Dendritic cell treated with granulocyte-macrophage colony-stimulating factor and Interleukin-4, amounts not matched to agents 40 ng/mL and 50 ng/mL, for 4 days (primary cell): Measurements from ENCODE around the gene LENG9.
"Not testable (repeated sequence)": the region's sequence is repeated elsewhere in the genome, so short reads cannot be mapped to it uniquely, and the experiment has no call there.

ENCODE experiments used
- H3K27ac Mint-ChIP-seq: one replicate; pipeline ENCODE4 v1.8.0; 2022; ENCODE audit warnings: mild to moderate bottlenecking, mixed read lengths
- H3K27me3 Mint-ChIP-seq: one replicate; pipeline ENCODE4 v1.8.0; 2022; ENCODE audit warnings: mild to moderate bottlenecking, mixed read lengths
- H3K36me3 Mint-ChIP-seq: one replicate; pipeline ENCODE4 v1.8.0; 2022; ENCODE audit warnings: low read depth, mixed read lengths
- H3K4me1 Mint-ChIP-seq: one replicate; pipeline ENCODE4 v1.8.0; 2022; ENCODE audit warnings: low read depth, mixed read lengths
- H3K4me3 Mint-ChIP-seq: one replicate; pipeline ENCODE4 v1.8.0; 2022; ENCODE audit warnings: mild to moderate bottlenecking, moderate library complexity, mixed read lengths
- H3K9me3 Mint-ChIP-seq: one replicate; pipeline ENCODE4 v1.8.0; 2022; ENCODE audit warnings: mixed read lengths
- intact Hi-C: fragments of 100-400 bp; cut with micrococcal nuclease; formaldehyde crosslinking; loops from one replicate; pipeline ENCODE4 v1.15.0; 2022

LENG9 gene

DNA sequence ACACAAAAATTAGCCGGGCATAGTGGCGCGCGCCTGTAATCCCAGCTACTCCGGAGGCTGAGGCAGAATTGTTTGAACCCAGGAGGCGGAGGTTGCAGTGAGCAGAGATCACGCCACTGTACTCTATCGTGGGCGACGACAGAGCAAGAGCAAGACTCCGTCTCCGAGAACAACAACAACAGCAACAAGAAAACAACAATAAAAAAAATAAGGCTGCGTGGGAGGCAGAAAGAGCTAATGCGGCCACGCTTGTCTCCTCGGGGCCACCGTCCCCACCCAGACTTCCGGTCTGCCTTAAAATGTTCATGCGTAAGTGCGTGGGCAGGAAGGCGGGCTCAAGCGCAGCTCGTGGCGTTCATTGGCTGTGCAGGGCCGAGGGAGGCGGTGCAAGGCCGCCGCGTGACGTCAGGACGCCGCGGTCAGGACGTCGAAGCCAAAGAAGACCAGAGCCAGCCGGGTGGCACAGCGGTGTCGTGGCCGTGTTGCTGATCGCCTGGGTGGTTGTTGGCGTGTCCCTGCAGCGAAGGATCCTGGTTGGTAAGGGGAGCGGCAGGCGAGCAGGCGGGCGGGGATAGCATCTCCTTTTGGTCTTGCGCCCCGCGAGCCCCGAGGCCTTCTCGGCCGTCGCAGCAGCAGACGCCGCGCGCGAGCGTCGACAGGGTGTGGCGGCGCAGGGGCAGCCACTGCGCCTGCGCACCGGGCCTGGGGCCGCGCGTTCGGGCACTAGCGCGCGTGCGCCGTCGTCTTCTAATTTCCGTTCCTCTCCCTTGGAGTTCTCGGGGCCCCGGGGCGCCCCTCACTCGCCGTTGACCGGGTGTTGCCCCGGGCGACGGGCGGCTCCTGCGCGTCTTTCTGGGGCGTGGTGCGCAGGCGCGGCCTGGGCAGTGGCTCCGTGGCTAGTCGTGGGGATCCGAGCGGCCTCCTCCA, 14.5 kb downstream of the LENG9 start, which contains the start of gene LENG8:
TSS of gene LENG8 (plus strand) at position 426 of the 927 bp plus-strand sequence. CDS start 2,146 bp downstream, outside the sequence.
- H3K4me3 Mint-ChIP-seq: peak within 1 kb of the TSS; percentile 96
- intact Hi-C loops: loop anchor here (1.0 kb wide), 1 partner anchor 13 kb away; no protein-coding TSS in a partner anchor
- peaks cover 52% of the 10 kb centered on the region for H3K4me1 Mint-ChIP-seq
- H3K27me3 Mint-ChIP-seq: no peaks in the 10 kb centered on the region
- no peaks in the 10 kb centered on the region for H3K9me3 Mint-ChIP-seq
- peaks cover 83% of the 10 kb centered on the region for H3K36me3 Mint-ChIP-seq
- H3K27ac Mint-ChIP-seq: peak within 1 kb of the TSS; percentile 96

DNA sequence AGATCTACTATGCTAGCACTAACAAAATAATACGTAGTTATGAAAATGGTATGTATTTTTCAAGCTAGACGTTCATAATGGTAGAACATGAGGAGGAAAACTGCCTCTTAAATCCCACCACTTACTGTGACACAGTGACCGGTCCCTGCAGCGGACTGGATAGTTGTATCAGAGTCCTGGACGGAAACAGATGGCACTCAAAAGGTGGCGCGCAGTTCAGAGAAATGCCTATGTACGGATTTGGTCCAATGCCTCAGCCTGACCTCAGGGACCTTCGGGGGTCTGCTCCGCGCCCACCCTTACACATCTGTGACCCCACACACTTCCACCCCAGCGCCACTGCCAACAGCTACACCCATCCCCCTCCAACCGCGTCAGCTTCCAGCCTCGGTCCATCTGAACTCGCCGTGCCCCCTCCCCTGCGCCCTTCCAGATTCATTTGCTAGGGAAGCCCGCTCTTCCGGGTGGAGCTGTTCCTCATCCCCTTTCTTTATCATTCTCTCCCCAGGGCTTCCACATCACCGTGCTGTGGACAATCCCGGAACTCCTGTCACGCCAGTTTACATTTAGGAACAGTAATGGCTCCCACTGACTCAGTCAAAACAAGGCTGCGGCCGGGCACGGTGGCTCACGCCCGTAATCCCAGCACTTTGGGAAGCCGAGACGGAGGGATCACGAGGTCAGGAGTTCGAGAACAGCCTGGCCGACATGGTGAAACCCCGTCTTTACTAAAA, 15.4 kb downstream of the LENG9 start:
- H3K27me3 Mint-ChIP-seq: no peaks in the 10 kb centered on the region
- intact Hi-C loops: loop anchor here (1.0 kb wide), 1 partner anchor 14 kb away; no protein-coding TSS in a partner anchor
- H3K27ac Mint-ChIP-seq: peak overlapping the region; percentile 96
- H3K4me3 Mint-ChIP-seq: peak overlapping the region; percentile 96
- peaks cover 46% of the 10 kb centered on the region for H3K4me1 Mint-ChIP-seq
- no peaks in the 10 kb centered on the region for H3K9me3 Mint-ChIP-seq
- peaks cover 78% of the 10 kb centered on the region for H3K36me3 Mint-ChIP-seq

DNA sequence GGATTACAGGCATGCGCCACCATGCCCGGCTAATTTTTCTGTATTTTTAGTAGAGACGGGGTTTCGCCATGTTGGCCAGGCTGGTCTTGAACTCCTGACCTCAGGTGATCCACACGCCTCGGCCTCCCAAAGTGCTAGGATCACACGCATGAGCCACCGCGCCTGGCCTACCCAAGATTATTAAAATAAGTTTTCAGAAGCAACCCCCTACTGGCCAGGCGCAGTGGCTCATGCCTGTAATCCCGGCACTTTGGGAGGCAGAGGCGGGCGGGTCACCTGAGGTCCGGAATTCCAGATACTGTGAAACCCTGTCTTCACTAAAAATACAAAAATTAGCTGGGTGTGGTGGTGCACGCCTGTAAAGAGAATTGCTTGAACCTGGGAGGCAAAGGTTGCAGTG, 17.2 kb downstream of the LENG9 start:
- H3K27me3 Mint-ChIP-seq, intact Hi-C loops, H3K9me3 Mint-ChIP-seq, H3K4me3 Mint-ChIP-seq, H3K27ac Mint-ChIP-seq: not testable (repeated sequence)
- peaks cover 35% of the 10 kb centered on the region for H3K4me1 Mint-ChIP-seq
- H3K36me3 Mint-ChIP-seq: peaks cover 78% of the 10 kb centered on the region

DNA sequence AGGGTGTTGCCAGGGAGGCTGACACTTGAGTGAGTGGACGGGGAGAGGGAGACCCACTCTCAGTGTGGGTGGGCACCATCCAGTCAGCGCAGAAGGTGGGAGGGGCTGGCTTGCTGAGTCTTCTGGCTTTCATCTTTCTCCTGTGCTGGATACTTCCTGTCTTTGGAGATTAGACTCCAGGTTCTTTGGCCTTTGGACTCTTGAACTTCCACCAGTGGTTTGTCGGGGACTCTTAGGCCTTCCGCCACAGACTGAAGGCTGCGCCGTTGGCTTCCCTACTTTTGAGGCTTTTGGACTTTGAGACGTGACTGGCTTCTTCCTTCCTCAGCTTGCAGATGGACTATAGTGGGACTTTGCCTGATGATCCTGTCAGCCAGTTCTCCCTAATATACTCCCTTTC, 18.8 kb downstream of the LENG9 start:
- H3K27ac Mint-ChIP-seq: no peak overlapping the region
- H3K9me3 Mint-ChIP-seq: no peaks in the 10 kb centered on the region
- H3K4me3 Mint-ChIP-seq: no peak overlapping the region
- H3K36me3 Mint-ChIP-seq: peaks cover 78% of the 10 kb centered on the region
- intact Hi-C loops: no loop called here
- H3K4me1 Mint-ChIP-seq: peaks cover 19% of the 10 kb centered on the region
- H3K27me3 Mint-ChIP-seq: no peaks in the 10 kb centered on the region

GRCh38 chr19:54440641-54441040, 22.9 kb downstream of the LENG9 start:
- H3K36me3 Mint-ChIP-seq: peaks cover 91% of the 10 kb centered on the region
- H3K27me3 Mint-ChIP-seq: no peaks in the 10 kb centered on the region
- H3K27ac Mint-ChIP-seq: no peak overlapping the region
- intact Hi-C loops: no loop called here
- no peak overlapping the region for H3K4me3 Mint-ChIP-seq
- no peaks in the 10 kb centered on the region for H3K9me3 Mint-ChIP-seq
- H3K4me1 Mint-ChIP-seq: peaks cover 15% of the 10 kb centered on the region

- Mint-ChIP-seq H3K4me1 (peaks cover 20% of the 10 kb centered on the region), H3K4me3 (no peak overlapping the region), H3K36me3 (peaks cover 86% of the 10 kb centered on the region), H3K27me3 (peaks cover 6% of the 10 kb centered on the region), H3K27ac (no peak overlapping the region), H3K9me3 (no peaks in the 10 kb centered on the region)
- intact Hi-C loops: no loop called here
Observed at GRCh38 chr19:54439174-54439851, 24.3 kb downstream of the LENG9 start.

DNA sequence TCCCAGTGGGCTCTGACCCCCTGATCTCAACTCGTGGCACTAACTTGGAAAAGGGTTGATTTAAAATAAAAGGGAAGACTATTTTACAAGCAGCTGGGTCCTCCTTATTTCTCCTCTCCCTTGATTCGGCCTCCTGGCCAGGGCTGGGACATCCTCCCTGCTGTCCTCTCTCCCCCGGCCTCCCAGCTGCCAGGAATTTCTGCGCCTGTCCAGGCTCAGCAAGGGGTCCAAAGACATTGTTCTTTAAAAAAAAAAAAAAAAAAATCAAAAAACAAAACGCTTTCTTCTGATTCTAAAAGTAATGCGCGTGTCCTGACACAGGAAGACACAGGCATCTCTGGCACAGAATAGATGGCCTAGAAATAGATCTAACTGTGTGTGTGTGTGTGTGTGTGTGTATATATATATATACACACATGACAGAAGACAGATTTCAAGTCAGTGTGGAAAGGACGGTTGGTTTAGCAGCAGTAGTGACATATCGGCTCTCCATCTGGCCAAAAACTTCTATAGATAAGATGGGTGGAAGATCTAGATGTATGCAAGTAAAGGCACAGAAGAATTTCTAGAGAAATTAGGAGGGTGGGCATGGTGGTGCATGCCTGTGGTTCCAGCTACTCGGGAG, 26.8 kb downstream of the LENG9 start:
- peaks cover 20% of the 10 kb centered on the region for H3K4me1 Mint-ChIP-seq
- no peak overlapping the region for H3K27ac Mint-ChIP-seq
- H3K4me3 Mint-ChIP-seq: no peak overlapping the region
- H3K36me3 Mint-ChIP-seq: peaks cover 65% of the 10 kb centered on the region
- H3K9me3 Mint-ChIP-seq: no peaks in the 10 kb centered on the region
- H3K27me3 Mint-ChIP-seq: peaks cover 28% of the 10 kb centered on the region
- intact Hi-C loops: no loop called here

GRCh38 chr19:54436031-54436523, 27.5 kb downstream of the LENG9 start:
- H3K4me3 Mint-ChIP-seq: no peak overlapping the region
- peaks cover 35% of the 10 kb centered on the region for H3K27me3 Mint-ChIP-seq
- peaks cover 26% of the 10 kb centered on the region for H3K4me1 Mint-ChIP-seq
- H3K27ac Mint-ChIP-seq: no peak overlapping the region
- H3K36me3 Mint-ChIP-seq: peaks cover 59% of the 10 kb centered on the region
- intact Hi-C loops: no loop called here
- no peaks in the 10 kb centered on the region for H3K9me3 Mint-ChIP-seq

DNA sequence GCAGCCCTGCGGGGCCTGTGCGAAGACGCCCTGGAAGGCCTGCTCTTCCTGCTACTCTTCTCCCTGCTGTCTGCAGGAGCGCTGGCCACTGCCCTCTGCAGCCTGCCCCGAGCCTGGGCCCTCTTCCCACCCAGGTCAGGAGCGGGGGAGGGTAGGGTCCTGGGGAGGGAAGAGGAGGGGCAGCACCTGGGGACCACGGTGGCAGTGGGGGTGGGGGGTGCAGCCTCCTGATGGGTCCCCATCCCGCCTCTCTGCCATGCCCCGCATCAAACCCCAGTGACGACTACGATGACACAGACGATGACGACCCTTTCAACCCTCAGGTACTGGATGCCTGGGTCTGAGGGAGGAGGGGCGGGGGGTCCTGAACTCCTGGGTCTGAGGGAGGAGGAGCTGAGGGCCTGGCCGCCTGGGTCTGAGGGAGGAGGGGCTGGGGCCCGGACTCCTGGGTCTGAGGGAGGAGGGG, 28.0 kb downstream of the LENG9 start:
- Mint-ChIP-seq H3K36me3 (peaks cover 54% of the 10 kb centered on the region), H3K27me3 (peaks cover 40% of the 10 kb centered on the region), H3K9me3 (no peaks in the 10 kb centered on the region), H3K4me1 (peaks cover 31% of the 10 kb centered on the region), H3K4me3 (no peak overlapping the region), H3K27ac (no peak overlapping the region)
- intact Hi-C loops: no loop called here

- H3K27me3 Mint-ChIP-seq: peaks cover 46% of the 10 kb centered on the region
- intact Hi-C loops: no loop called here
- no peak overlapping the region for H3K27ac Mint-ChIP-seq
- no peaks in the 10 kb centered on the region for H3K9me3 Mint-ChIP-seq
- H3K4me3 Mint-ChIP-seq: no peak overlapping the region
- H3K4me1 Mint-ChIP-seq: peaks cover 34% of the 10 kb centered on the region
- peaks cover 46% of the 10 kb centered on the region for H3K36me3 Mint-ChIP-seq
Observed at GRCh38 chr19:54434873-54435214, 28.7 kb downstream of the LENG9 start.

- no peaks in the 10 kb centered on the region for H3K9me3 Mint-ChIP-seq
- intact Hi-C loops: no loop called here
- peaks cover 51% of the 10 kb centered on the region for H3K27me3 Mint-ChIP-seq
- H3K27ac Mint-ChIP-seq: no peak overlapping the region
- H3K36me3 Mint-ChIP-seq: peaks cover 41% of the 10 kb centered on the region
- peaks cover 30% of the 10 kb centered on the region for H3K4me1 Mint-ChIP-seq
- H3K4me3 Mint-ChIP-seq: no peak overlapping the region
Observed at GRCh38 chr19:54434112-54434872, 29.3 kb downstream of the LENG9 start.

GRCh38 chr19:54433697-54434096, 29.9 kb downstream of the LENG9 start:
- Mint-ChIP-seq H3K4me1 (peaks cover 29% of the 10 kb centered on the region), H3K27me3 (peaks cover 57% of the 10 kb centered on the region), H3K27ac (no peak overlapping the region), H3K36me3 (peaks cover 35% of the 10 kb centered on the region), H3K9me3 (no peaks in the 10 kb centered on the region), H3K4me3 (no peak overlapping the region)
- intact Hi-C loops: no loop called here
